Esophagus squamous epithelium (tissue), 5 donors: ENCODE measurements around the gene EGR4. TPM values are rescaled to one million over a fixed set of nuclear protein-coding genes. Genes with fewer than 3 reads are reported as not detected.

ENCODE experiments used
- DNase-seq: peaks from one replicate; lab custom pipeline; 2025; lab: John Stamatoyannopoulos, UW
- H3K27ac ChIP-seq, 4 donors: fragments of 200-600 bp; sonication (generic); one replicate each; pipeline ENCODE4 v1.5.1; 2016 to 2019; ENCODE audit warnings: mild to moderate bottlenecking in 1 of 4
- H3K27me3 ChIP-seq, 4 donors: fragments of 200-600 bp; sonication (generic); 1 replicate in 3 of 4; 2 replicates in 1 of 4; pipeline versions ENCODE4 v1.5.1 to v1.6.0; 2017 to 2021; ENCODE audit warnings: antibody characterized with exemption in 1 of 4
- H3K36me3 ChIP-seq, 3 donors: fragments of 200-600 bp; sonication (generic); one replicate each; pipeline ENCODE4 v1.5.1; 2016 to 2019
- H3K4me1 ChIP-seq, 3 donors: fragments of 200-600 bp; sonication (generic); one replicate each; pipeline ENCODE4 v1.5.1; 2017 to 2019
- H3K4me3 ChIP-seq, 4 donors: fragments of 200-600 bp; sonication (generic); 1 replicate in 3 of 4; 2 replicates in 1 of 4; pipeline ENCODE4 v1.5.1; 2016 to 2019; ENCODE audit warnings: mild to moderate bottlenecking in 2 of 4, moderate library complexity in 1 of 4
- H3K9me3 ChIP-seq, 3 donors: fragments of 200-600 bp; sonication (generic); one replicate each; pipeline ENCODE4 v1.5.1; 2016 to 2019
- POLR2A ChIP-seq, 4 donors: fragments of 450-650 bp; IDR thresholded peaks; one replicate each; pipeline ENCODE4 v1.6.1; 2017; ENCODE audit warnings: antibody characterized with exemption in 4 of 4, mild to moderate bottlenecking in 4 of 4, moderate library complexity in 3 of 4
- WGBS, 2 donors: methylation state at CpG; one replicate each; pipeline ENCODE4 v1.1.5; 2018; 5-methylcytosine and 5-hydroxymethylcytosine counted together
- intact Hi-C: fragments of 100-400 bp; cut with DNase I; formaldehyde crosslinking; loops from one replicate; pipeline ENCODE4 v1.15.0; 2022
- small RNA-seq, 4 donors: library from RNA; depleted of rRNA; stranded (forward); fragments of <200 nt; gene quantifications; one replicate each; pipeline ENCODE3, GENCODE V24; 2016
- total RNA-seq, 4 donors: library from RNA; depleted of rRNA; stranded (reverse); fragments of >200 nt; gene quantifications; one replicate each; pipeline ENCODE4 v1.1.0, GENCODE V29; 2016
- TF ChIP-seq, protein P1 (sequence below), 6 experiments: fragments of 450-650 bp in 4 of 6; fragments of 200-600 bp in 2 of 6; sonication (generic) in 2 of 6; IDR thresholded peaks; one replicate each; pipeline ENCODE4 v1.5.1; 2016 to 2019; ENCODE audit warnings: antibody characterized with exemption in 6 of 6, mild to moderate bottlenecking in 4 of 6, moderate library complexity in 4 of 6
- donor health status: DM: yes; HTN: yes; CAD: no.

EGR4 gene
- total RNA-seq, 4 donors from 2014 or later = 0.26 TPM; not detected in 3

DNA sequence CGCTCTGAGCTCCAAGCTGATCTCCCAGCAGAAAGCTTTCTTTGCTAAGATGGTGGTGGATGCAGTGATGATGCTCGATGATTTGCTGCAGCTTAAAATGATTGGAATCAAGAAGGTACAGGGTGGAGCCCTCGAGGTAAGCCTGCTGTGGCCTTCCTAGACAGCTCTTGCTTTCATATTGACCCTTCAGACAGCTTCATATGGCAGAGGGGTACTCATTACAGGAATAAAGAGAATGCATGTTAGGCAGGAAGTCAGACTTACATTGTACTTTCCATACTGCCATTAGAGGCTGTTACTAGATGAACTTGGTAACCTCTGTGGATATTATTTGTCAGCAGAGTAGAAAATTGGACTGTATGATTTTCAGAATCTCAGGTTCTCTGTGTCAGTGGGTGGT is 48.8 kb downstream of the EGR4 start:
- peaks cover 0 to 31% (median 3%) of the 10 kb centered on the region in 3 donors for H3K4me1 ChIP-seq
- intact Hi-C loops = no loop called here

DNA sequence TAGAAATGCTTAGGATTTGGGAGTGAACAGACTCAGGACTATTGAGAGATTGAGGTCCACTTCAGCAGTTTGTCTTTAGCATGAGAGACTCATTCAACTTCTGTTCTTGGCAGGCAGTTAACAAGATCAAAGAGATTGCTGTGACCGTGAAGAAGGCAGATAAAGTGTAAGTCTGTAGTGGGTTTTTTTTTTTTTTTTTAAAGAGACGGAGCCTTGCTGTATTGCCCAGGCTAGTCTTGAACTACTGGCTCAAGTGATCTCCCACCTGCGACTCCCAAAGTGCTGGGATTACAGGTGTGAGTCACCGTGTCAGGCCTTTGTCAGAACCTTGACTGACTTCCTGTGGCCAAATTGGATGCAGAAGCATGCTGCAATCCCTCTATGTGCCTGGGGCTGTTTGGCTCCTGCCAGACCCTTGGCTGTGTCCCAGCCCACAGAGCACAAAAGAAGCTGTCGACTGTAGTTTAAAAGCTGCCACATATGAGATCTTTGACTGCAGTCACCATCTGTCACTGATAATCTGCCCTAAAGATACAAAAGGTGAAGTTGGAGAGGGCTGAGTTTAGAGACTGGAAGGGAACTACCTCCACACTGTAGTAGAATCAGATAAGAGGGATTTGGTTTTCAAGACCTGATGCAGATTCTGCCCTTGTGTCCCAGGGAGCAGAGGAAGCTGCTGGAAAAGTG is 49.3 kb downstream of the EGR4 start:
- Histone ChIP-seq H3K27ac (no peak overlapping the region), H3K9me3 (no peaks in the 10 kb centered on the region), H3K36me3 (peaks cover 18 to 100% (median 45%) of the 10 kb centered on the region in 3 donors), H3K27me3 (no peaks in the 10 kb centered on the region), H3K4me1 (peaks cover 0 to 36% (median 3%) of the 10 kb centered on the region in 3 donors), H3K4me3 (no peak overlapping the region)
- TF ChIP-seq, protein P1, sequence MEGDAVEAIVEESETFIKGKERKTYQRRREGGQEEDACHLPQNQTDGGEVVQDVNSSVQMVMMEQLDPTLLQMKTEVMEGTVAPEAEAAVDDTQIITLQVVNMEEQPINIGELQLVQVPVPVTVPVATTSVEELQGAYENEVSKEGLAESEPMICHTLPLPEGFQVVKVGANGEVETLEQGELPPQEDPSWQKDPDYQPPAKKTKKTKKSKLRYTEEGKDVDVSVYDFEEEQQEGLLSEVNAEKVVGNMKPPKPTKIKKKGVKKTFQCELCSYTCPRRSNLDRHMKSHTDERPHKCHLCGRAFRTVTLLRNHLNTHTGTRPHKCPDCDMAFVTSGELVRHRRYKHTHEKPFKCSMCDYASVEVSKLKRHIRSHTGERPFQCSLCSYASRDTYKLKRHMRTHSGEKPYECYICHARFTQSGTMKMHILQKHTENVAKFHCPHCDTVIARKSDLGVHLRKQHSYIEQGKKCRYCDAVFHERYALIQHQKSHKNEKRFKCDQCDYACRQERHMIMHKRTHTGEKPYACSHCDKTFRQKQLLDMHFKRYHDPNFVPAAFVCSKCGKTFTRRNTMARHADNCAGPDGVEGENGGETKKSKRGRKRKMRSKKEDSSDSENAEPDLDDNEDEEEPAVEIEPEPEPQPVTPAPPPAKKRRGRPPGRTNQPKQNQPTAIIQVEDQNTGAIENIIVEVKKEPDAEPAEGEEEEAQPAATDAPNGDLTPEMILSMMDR (IDR thresholded peaks at IDR 0.05) = no peak
- TF ChIP-seq POLR2A (IDR thresholded peaks at IDR 0.05) = no peak
- no peak for DNase-seq
- intact Hi-C loops = no loop called here
- WGBS, 2 donors = 34 to 40% methylated on average over 5 of the region's 5 CpGs

More for the DNA sequence above, 48.8 kb downstream of the EGR4 start:
- Histone ChIP-seq H3K27me3 (no peaks in the 10 kb centered on the region), H3K9me3 (no peaks in the 10 kb centered on the region), H3K36me3 (peaks cover 18 to 100% (median 51%) of the 10 kb centered on the region in 3 donors), H3K27ac (no peak overlapping the region), H3K4me3 (no peak overlapping the region)
- no peak for DNase-seq
- TF ChIP-seq POLR2A (IDR thresholded peaks at IDR 0.05) = no peak
- TF ChIP-seq, protein P1 (IDR thresholded peaks at IDR 0.05) = no peak
- 66 to 77% methylated on average over 3 of the region's 3 CpGs for WGBS, 2 donors

Small RNA genes lying within 50 kb of the gene (small RNA-seq; reads per million reads assigned to genes)
- 0 reads per million in 4 donors for gene RNU6-111P

Other genes starting within 250 kb of the EGR4 start
- 10 to 100 TPM in 3 of 4 donors, 1 to 10 TPM in 1; 4.2 to 16.4 (median 12.7) TPM for gene SFXN5, start 221.8 kb downstream of the EGR4 start, total RNA-seq
- gene RAB11FIP5, start 180.6 kb downstream of the EGR4 start, total RNA-seq = 10 to 100 TPM; 12.2 to 19.6 (median 16.6) TPM
- gene NOTO, start 91.0 kb downstream of the EGR4 start, total RNA-seq = not detected
- 10 to 100 TPM in 3 of 4 donors, 1 to 10 TPM in 1; 5.6 to 22.1 (median 17.6) TPM for gene SMYD5, start 79.3 kb downstream of the EGR4 start, total RNA-seq
- 10 to 100 TPM; 19.2 to 32.8 (median 29.3) TPM for gene PRADC1, start 60.3 kb downstream of the EGR4 start, total RNA-seq
- 100 to 1,000 TPM; 149 to 246 (median 217) TPM for gene CCT7, start 59.2 kb downstream of the EGR4 start, total RNA-seq
- gene FBXO41, start 9.1 kb downstream of the EGR4 start, total RNA-seq = 1 to 10 TPM; 1.1 to 2.3 (median 1.3) TPM
- 10 to 100 TPM in 2 of 4 donors, 1 to 10 TPM in 2; 8.4 to 21.4 (median 9.5) TPM for gene ALMS1, start 92.3 kb upstream of the EGR4 start, total RNA-seq